ENCODE measurements around the gene PCDHGB7. TPM values are rescaled to one million over a fixed set of nuclear protein-coding genes. Genes with fewer than 3 reads are reported as not detected.
"Not testable (repeated sequence)": the region's sequence is repeated elsewhere in the genome, so short reads cannot be mapped to it uniquely, and the experiment has no call there.

Gene PCDHGB7
- total and polyA plus RNA-seq, 2 experiments from 2014 or later = 8.4 to 8.8 TPM

DNA sequence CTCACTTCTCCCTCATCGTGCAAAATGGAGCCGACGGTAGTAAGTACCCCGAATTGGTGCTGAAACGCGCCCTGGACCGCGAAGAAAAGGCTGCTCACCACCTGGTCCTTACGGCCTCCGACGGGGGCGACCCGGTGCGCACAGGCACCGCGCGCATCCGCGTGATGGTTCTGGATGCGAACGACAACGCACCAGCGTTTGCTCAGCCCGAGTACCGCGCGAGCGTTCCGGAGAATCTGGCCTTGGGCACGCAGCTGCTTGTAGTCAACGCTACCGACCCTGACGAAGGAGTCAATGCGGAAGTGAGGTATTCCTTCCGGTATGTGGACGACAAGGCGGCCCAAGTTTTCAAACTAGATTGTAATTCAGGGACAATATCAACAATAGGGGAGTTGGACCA is 13.8 kb downstream of the PCDHGB7 start:
- Histone ChIP-seq H3K4me2 (no peak overlapping the region), H3K4me3 (no peak overlapping the region)

DNA sequence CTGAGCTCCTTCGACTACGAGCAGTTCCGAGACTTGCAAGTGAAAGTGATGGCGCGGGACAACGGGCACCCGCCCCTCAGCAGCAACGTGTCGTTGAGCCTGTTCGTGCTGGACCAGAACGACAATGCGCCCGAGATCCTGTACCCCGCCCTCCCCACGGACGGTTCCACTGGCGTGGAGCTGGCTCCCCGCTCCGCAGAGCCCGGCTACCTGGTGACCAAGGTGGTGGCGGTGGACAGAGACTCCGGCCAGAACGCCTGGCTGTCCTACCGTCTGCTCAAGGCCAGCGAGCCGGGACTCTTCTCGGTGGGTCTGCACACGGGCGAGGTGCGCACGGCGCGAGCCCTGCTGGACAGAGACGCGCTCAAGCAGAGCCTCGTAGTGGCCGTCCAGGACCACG is 14.8 kb downstream of the PCDHGB7 start:
- peaks cover 58% of the 10 kb centered on the region for H3K9me3 ChIP-seq (ENCODE audit: low read depth)
- 98% methylated on average over 33 of the region's 38 CpGs for WGBS (ENCODE audit: low lambda C conversion rate, missing lambda C conversion rate)

More for the DNA sequence above, 13.8 kb downstream of the PCDHGB7 start:
- peaks cover 9% of the 10 kb centered on the region for H3K36me3 ChIP-seq (replicated peaks; ENCODE audit: insufficient read depth, low read depth)
- peaks cover 10% of the 10 kb centered on the region for H3K79me2 ChIP-seq
- TF ChIP-seq, protein P1, sequence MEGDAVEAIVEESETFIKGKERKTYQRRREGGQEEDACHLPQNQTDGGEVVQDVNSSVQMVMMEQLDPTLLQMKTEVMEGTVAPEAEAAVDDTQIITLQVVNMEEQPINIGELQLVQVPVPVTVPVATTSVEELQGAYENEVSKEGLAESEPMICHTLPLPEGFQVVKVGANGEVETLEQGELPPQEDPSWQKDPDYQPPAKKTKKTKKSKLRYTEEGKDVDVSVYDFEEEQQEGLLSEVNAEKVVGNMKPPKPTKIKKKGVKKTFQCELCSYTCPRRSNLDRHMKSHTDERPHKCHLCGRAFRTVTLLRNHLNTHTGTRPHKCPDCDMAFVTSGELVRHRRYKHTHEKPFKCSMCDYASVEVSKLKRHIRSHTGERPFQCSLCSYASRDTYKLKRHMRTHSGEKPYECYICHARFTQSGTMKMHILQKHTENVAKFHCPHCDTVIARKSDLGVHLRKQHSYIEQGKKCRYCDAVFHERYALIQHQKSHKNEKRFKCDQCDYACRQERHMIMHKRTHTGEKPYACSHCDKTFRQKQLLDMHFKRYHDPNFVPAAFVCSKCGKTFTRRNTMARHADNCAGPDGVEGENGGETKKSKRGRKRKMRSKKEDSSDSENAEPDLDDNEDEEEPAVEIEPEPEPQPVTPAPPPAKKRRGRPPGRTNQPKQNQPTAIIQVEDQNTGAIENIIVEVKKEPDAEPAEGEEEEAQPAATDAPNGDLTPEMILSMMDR (IDR thresholded peaks at IDR 0.05; ENCODE audit: poor library complexity) = no peak
- TF ChIP-seq EZH2 (IDR thresholded peaks at IDR 0.05; ENCODE audit: borderline replicate concordance) = no peak
- TF ChIP-seq EZH2phosphoT487 (IDR thresholded peaks at IDR 0.05; ENCODE audit: low read depth, severe bottlenecking, unreplicated experiment) = no peak
- H2AFZ ChIP-seq = no peak overlapping the region
- peaks cover 64% of the 10 kb centered on the region for H3K9me3 ChIP-seq (ENCODE audit: low read depth)
- no peaks in the 10 kb centered on the region for H3K9me2 ChIP-seq (replicated peaks; ENCODE audit: insufficient read depth)
- no peaks in the 10 kb centered on the region for H3K4me1 ChIP-seq (ENCODE audit: insufficient read depth)
- H3K27me3 ChIP-seq = no peaks in the 10 kb centered on the region
- WGBS (ENCODE audit: low lambda C conversion rate, missing lambda C conversion rate) = 99% methylated on average over 37 of the region's 37 CpGs
- H4K20me1 ChIP-seq (ENCODE audit: insufficient read depth, poor library complexity, severe bottlenecking) = no peaks in the 10 kb centered on the region
- no peak for DNase-seq (ENCODE audit: low spot score)
- no peak overlapping the region for H3K27ac ChIP-seq

DNA sequence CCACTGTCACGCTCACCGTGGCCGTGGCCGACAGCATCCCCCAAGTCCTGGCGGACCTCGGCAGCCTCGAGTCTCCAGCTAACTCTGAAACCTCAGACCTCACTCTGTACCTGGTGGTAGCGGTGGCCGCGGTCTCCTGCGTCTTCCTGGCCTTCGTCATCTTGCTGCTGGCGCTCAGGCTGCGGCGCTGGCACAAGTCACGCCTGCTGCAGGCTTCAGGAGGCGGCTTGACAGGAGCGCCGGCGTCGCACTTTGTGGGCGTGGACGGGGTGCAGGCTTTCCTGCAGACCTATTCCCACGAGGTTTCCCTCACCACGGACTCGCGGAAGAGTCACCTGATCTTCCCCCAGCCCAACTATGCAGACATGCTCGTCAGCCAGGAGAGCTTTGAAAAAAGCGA is 15.2 kb downstream of the PCDHGB7 start:
- H2AFZ ChIP-seq; DNase-seq (ENCODE audit: low spot score); H3K4me3 ChIP-seq; H3K4me2 ChIP-seq; H3K27ac ChIP-seq; H4K20me1 ChIP-seq (ENCODE audit: insufficient read depth, poor library complexity, severe bottlenecking); H3K4me1 ChIP-seq (ENCODE audit: insufficient read depth); H3K27me3 ChIP-seq; H3K36me3 ChIP-seq (replicated peaks; ENCODE audit: insufficient read depth, low read depth); H3K9me2 ChIP-seq (replicated peaks; ENCODE audit: insufficient read depth): not testable (repeated sequence)
- 96% methylated on average over 26 of the region's 29 CpGs for WGBS (ENCODE audit: low lambda C conversion rate, missing lambda C conversion rate)
- Histone ChIP-seq H3K79me2 (peaks cover 12% of the 10 kb centered on the region), H3K9me3 (ENCODE audit: low read depth) (peaks cover 55% of the 10 kb centered on the region)

More for the DNA sequence above, 14.8 kb downstream of the PCDHGB7 start:
- not testable (repeated sequence) for H3K4me2 ChIP-seq; H3K4me1 ChIP-seq (ENCODE audit: insufficient read depth); H3K27me3 ChIP-seq; H3K4me3 ChIP-seq; H4K20me1 ChIP-seq (ENCODE audit: insufficient read depth, poor library complexity, severe bottlenecking); H3K27ac ChIP-seq; H3K36me3 ChIP-seq (replicated peaks; ENCODE audit: insufficient read depth, low read depth); H2AFZ ChIP-seq; H3K9me2 ChIP-seq (replicated peaks; ENCODE audit: insufficient read depth); DNase-seq (ENCODE audit: low spot score)
- peaks cover 12% of the 10 kb centered on the region for H3K79me2 ChIP-seq

DNA sequence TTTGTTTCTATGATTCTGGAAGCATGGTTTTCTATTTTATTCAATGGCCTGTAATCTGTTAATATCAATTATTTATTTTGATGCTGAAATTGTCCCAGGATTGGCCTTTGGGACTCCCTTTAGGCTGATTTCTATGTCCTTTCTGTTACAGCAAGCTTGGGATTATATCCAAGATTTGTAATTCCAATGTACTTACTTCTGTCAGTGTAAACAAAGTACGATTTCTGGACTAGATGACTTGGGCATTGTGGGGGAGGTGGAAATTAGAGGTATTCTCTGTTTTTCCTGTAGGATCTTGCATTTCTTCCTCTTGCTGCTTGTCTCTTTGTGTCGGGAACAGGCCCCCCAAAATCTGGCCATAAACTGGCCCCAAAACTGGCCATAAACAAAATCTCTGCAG is 16.5 kb downstream of the PCDHGB7 start:
- 93% methylated on average over 2 of the region's 2 CpGs for WGBS (ENCODE audit: low lambda C conversion rate, missing lambda C conversion rate)
- no peak overlapping the region for H2AFZ ChIP-seq
- no peak for DNase-seq (ENCODE audit: low spot score)

More for the DNA sequence above, 16.5 kb downstream of the PCDHGB7 start:
- no peaks in the 10 kb centered on the region for H3K4me1 ChIP-seq (ENCODE audit: insufficient read depth)
- no peak overlapping the region for H3K27ac ChIP-seq
- H4K20me1 ChIP-seq (ENCODE audit: insufficient read depth, poor library complexity, severe bottlenecking) = no peaks in the 10 kb centered on the region
- H3K79me2 ChIP-seq = peaks cover 12% of the 10 kb centered on the region
- TF ChIP-seq, protein P1 (IDR thresholded peaks at IDR 0.05; ENCODE audit: poor library complexity) = no peak
- no peak for TF ChIP-seq EZH2phosphoT487 (IDR thresholded peaks at IDR 0.05; ENCODE audit: low read depth, severe bottlenecking, unreplicated experiment)
- no peak for TF ChIP-seq EZH2 (IDR thresholded peaks at IDR 0.05; ENCODE audit: borderline replicate concordance)
- no peak overlapping the region for H3K4me3 ChIP-seq
- peaks cover 45% of the 10 kb centered on the region for H3K9me3 ChIP-seq (ENCODE audit: low read depth)
- H3K27me3 ChIP-seq = no peaks in the 10 kb centered on the region
- no peak overlapping the region for H3K4me2 ChIP-seq
- no peaks in the 10 kb centered on the region for H3K9me2 ChIP-seq (replicated peaks; ENCODE audit: insufficient read depth)
- H3K36me3 ChIP-seq (replicated peaks; ENCODE audit: insufficient read depth, low read depth) = peaks cover 5% of the 10 kb centered on the region
